Loucy (cell line): ENCODE measurements around the gene DDX23.

ENCODE experiments used
- CTCF ChIP-seq: fragments of 200-600 bp; sonication (generic); conservative IDR thresholded peaks from 2 replicates; pipeline ENCODE4 v1.5.1; 2014; ENCODE audit warnings: mild to moderate bottlenecking, antibody characterized with exemption, low read length
- EZH2phosphoT487 ChIP-seq: fragments of 200-600 bp; IDR thresholded peaks from 2 replicates; pipeline ENCODE4 v1.6.1; 2018; ENCODE audit warnings: antibody characterized with exemption, mild to moderate bottlenecking, moderate library complexity, borderline replicate concordance

GRCh38 chr12:48828293-48828692, 23.7 kb downstream of the DDX23 start:
- no peak for TF ChIP-seq CTCF
- no peak for TF ChIP-seq EZH2phosphoT487
